ENCODE measurements around the gene ASCC2.

The ASCC2 gene

DNA sequence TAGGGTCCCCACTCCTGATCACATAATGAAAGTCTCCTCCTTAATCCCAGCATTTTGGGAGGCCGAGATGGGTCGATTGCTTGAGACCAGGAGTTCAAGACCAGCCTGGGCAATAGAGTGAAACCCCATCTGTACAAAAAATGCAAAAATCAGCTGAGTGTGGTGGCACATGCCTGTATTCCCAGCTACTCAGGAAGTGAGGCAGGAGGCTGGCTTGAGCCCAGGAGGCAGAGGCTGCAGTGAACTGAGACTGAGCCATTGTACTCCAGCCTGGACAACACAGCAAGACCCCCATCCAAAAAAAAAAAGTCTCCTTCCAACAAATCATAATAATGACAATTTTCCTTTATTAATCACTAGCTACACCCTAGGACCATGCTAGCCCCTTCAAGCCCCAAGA lies 86.4 kb downstream of the ASCC2 start:
- DNase-seq: no peak

DNA sequence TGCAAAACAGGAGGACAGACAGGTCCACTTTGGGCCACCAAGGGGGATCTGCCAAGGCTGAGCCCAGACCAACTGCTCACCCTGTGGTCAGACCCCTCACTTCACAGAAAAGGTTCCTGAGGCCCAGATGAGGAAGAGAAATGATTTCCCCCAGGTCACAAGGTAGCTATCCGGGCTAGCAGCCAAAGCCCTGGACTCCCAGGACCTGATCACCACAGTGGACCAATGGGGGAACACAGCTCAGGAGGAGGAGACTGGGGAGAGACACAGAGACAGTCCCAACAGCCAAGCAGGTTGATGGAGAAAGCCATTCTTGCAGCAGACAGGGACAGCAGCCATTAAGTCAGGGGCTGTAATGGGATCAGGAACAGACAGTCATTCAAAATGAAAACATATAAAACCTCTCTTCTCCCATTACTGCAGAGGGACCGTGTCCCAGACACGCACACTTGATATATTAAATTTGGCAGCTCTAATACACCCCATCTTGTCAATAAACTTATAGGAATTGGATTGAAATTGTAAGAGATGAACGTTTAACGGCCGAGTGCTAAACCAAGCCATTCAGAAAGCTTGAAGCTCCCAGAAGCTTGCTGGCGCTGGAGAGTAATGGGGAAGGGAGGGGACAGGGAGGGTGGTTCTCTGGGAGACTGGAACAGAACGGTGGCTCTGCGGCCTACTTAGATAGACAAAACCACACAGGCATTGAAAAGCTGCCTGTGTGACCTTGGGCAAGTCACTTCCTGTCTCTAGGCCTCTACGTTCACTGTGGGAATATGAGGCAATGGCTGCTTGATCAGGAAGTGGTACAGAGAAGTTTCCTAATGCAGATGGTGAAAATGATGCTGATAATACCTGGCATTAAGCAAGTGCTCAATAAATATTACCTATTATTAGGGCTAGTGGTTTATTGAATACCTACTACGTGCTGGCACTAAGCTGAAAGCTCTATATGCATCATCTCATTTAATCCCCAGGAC lies 87.2 kb downstream of the ASCC2 start:
- peak; percentile 90 for DNase-seq

DNA sequence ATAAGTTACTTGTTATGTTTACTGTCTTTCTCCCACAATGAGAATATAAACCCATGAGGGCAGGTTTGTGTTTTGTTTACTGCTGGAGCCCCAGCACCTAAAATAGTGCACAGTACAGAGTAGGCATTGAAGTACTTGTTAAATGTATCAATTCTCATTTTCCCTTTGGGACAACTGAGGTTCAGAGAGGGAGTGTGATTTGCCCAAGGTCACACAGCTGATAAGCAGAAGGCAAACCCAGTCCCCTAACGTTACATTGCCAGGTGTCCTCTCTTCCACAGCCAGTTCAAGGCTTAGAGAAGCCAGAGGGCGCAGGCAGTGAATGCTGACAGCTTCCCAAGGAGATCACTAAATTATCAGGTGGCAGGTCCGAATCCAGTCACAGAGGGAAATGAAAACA lies 88.0 kb downstream of the ASCC2 start:
- DNase-seq: no peak

DNA sequence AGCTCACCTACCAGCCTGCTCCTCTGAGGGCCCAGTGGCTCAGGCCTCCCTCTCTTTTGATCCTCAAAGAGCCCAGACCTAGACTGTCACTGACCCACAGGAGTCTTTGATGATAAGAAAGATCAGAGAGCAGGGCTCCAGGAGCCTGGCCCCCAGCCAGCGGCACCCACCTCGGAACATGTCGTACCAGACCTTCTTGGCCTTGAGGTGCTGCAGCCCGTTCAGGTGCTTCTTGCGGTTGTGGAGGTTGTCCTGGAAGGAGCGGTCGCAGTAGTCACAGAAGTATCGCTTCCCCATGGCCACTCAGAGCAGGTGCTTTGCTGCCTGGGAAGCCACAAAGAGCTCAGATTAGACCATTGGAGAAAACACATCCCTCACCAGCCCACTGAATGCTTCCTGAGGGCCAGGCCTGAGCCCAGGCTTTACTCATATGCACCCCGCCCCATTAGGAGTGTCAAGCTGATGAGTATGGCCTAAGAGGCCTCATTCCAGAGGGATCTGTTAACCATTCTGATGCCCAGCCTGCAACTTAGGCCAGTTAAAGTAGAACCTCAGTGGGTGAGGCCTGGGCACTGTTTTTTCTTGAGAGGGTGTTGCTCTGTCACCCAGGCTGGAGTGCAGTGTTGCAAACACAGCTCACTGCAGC lies 89.7 kb downstream of the ASCC2 start:
- peak; percentile 47 for DNase-seq

DNA sequence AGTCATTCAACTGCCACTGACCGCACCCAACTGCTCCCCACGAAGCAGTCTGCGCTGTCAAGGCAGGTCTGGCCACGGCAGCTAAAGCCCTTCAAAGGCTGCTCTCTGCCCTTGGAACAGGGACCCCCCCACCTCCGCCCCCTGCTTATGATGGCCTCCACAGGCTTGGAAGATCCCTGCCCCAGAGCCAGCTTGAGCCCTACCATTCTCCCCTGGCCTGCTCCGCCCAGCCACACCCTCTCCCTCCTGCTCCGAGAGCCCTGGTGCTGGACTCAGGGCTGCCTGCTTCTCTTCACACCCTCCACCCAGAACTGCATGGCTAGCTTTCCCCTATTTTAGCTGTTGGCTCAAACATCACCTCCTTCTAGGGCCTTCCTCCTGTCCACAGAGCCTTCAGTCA lies 90.2 kb downstream of the ASCC2 start:
- no peak for DNase-seq

DNA sequence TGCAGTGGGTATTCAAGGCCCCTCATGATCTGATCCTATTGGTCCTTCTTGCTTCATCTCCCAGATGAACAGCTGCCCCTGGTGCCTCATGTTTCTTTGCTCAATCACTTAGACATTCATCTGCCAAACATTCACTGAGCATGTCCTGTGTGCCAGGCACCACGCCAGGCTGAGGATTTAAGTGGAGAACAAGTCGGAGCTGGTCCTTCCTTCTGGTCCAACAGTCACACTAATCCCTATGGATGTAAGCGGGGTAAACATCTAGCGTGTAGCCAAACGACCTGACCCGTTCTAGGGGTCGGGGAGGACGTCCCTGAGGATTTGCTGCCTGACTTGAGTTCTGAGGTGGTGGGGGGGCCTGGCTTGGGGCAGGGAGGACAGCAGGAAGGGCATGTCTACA lies 93.2 kb downstream of the ASCC2 start:
- no peak for DNase-seq

DNA sequence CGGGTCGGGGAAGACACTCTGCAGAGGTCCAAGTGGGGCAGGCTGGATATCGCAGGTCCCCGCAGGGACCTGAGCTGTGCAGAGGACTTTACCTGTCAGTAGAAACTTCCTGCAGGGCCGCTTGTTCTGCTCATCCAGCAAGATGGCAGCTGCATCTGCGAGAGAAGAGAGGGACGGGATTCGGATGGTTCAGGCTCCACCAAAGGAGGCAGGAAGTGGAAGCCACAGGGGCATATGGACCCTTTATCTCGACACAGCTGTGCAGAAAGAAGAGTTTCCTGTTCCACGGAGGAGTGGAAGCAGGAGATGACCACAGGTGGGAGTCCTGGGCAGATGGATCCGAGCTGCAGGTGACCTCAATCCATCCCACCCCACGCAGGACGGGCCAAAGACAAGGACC lies 95.7 kb downstream of the ASCC2 start:
- no peak for DNase-seq

DNA sequence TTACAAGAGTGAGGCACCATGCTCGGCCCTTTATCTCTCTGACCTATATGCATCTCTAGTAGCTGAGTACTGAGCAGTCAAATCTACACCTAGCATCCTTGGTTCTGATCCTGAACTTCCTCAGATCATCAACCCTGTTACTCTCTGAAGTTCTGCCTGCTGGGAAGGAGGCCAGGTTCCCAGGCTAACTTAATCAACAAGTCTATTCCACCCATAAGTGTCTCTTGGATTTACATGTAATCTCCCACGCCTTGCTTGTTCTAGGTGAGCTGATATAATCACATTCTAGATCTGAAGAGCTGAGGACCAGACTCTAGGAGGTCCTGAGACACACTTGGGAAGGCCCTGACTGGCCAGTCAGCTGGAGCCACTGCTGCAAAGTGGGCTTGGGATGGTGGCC lies 96.1 kb downstream of the ASCC2 start:
- DNase-seq: no peak

DNA sequence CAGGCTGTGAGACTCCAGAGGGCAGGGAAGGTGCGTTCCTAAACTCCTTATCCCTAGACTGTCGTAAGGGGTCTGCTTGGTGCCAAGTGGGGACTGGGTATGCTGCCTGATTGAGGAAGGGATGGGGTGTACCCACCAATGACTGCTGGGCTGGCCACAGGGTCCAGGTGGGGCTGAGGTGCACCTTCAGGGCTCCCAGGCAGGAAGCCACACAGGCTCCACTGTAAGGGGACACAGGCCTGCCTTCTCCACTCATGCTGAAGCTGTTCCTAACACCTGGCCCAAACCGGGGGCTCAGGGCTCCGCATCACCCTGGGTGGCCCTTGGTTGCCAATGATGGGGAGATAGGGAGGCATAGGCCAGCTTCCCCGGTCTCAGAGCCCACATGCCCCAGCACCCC lies 97.9 kb downstream of the ASCC2 start:
- DNase-seq: no peak

DNA sequence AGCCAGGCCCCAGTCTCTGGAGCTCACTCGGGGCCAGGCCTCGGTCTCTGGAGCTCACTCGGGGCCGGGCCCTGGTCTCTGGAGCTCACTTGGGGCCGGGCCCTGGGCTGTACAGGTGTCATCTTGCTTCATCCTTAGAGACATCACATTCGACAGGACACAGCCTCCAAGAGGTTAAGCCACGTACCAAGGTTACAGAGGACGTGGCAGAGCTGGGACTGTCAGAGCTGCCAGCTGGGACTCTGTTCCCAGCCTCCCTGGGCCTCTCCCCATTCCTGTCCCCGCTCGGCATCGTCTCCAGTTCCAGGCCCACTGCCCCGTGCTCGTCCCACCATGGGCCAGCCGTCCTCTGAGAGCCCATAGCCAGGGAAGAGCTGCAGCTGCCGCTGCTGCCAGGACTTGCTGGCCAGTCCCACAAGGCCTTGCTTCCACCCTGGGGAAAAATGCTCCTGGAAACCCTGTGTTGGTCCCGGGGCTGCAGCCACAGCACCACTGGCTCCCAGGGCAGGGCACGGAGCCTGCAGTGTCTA lies 98.7 kb downstream of the ASCC2 start:
- no peak for DNase-seq

All from hematopoietic multipotent progenitor cell treated with erythropoietin and hydrocortisone succinate and interleukin-3 and kit ligand, for 6 days (in vitro differentiated cells).